Measurements from ENCODE around the gene CORO7. TPM values are rescaled to one million over a fixed set of nuclear protein-coding genes. Genes with fewer than 3 reads are reported as not detected.
A peak's percentile ranks its signal among the peaks of the same experiment; 100 is the strongest.

Gene CORO7
- polyA plus RNA-seq, 1 of the 3 experiments (the other 2 are of a cell fraction): 25.8 TPM

GRCh38 chr16:4377573-4378154, 38.7 kb downstream of the CORO7 start:
- POLR2A ChIA-PET: interaction anchor here (2.1 kb wide), 1 partner anchor 14 kb away, joined by 11 read pairs; no protein-coding TSS in a partner anchor
- Histone ChIP-seq H3K4me2 (peak overlapping the region; percentile 15; the same call in 1 of the 2 replicates), H2AFZ (ENCODE audit: low read depth) (no peak overlapping the region), H3K9ac (no peak overlapping the region), H3K4me1 (ENCODE audit: control insufficient read depth in 1 of 2, insufficient read depth in 2 of 2, low read depth in 1 of 2, low read length in 1 of 2) (peaks cover 32 to 68% of the 10 kb centered on the region in 2 experiments), H3K9me3 (no peaks in the 10 kb centered on the region), H3K36me3 (replicated peaks in 1 of 2; ENCODE audit: control insufficient read depth in 1 of 2, insufficient read depth in 2 of 2, low read length in 1 of 2) (peaks cover 0 to 26% of the 10 kb centered on the region in 2 experiments), H4K20me1 (ENCODE audit: insufficient read depth) (peaks cover 52% of the 10 kb centered on the region), H3K4me3 (ENCODE audit: low read depth in 2 of 2, low read length in 1 of 2) (no peak overlapping the region), H3K27me3 (ENCODE audit: insufficient read depth) (no peaks in the 10 kb centered on the region), H3K9me2 (no peaks in the 10 kb centered on the region), H3K79me2 (ENCODE audit: insufficient read depth) (peaks cover 60% of the 10 kb centered on the region), H3K27ac (ENCODE audit: low read depth in 2 of 2, low read length in 1 of 2) (no peak overlapping the region; a peak in 1 of 4 replicates), H3F3A (replicated peaks; ENCODE audit: insufficient read depth) (peaks cover 21% of the 10 kb centered on the region)
- DNase-seq: no peak
- TF ChIP-seq TAF1 (IDR thresholded peaks at IDR 0.05; ENCODE audit: borderline replicate concordance, low read depth, low read length) (no peak), NFIC (IDR thresholded peaks at IDR 0.05; ENCODE audit: borderline replicate concordance) (no peak), EP300 (IDR thresholded peaks at IDR 0.05; ENCODE audit: borderline replicate concordance in 1 of 2, low read depth in 1 of 2, low read length in 1 of 2) (no peak), CHD2 (IDR thresholded peaks at IDR 0.05; ENCODE audit: low read length, partially characterized antibody) (no peak), TCF12 (IDR thresholded peaks at IDR 0.05) (no peak), IRF3 (IDR thresholded peaks at IDR 0.05; ENCODE audit: low read depth, low read length) (no peak), MEF2A (IDR thresholded peaks at IDR 0.05; ENCODE audit: borderline replicate concordance, low read depth) (no peak), RXRA (IDR thresholded peaks at IDR 0.05; ENCODE audit: borderline replicate concordance, low read depth) (no peak), NRF1 (IDR thresholded peaks at IDR 0.05; ENCODE audit: low read depth, low read length) (no peak), POLR2AphosphoS5 (IDR thresholded peaks at IDR 0.05; ENCODE audit: low read depth, low read length) (no peak), FOXJ3 (CRISPR knock-in tag; IDR thresholded peaks at IDR 0.05) (no peak), FOSL2 (IDR thresholded peaks at IDR 0.05; ENCODE audit: borderline replicate concordance, low read depth) (no peak), RFX5 (IDR thresholded peaks at IDR 0.05; ENCODE audit: low read length) (no peak)
- WGBS (ENCODE audit: low lambda C conversion rate): 73% methylated on average over 5 of the region's 12 CpGs
- CTCF ChIA-PET: interaction anchor here (0.9 to 32.1 kb wide), 10 partner anchors 9 to 108 kb away, joined by 3 to 558 read pairs (median 5); no protein-coding TSS in a partner anchor

- no peaks in the 10 kb centered on the region for H3K27me3 ChIP-seq (ENCODE audit: insufficient read depth)
- peaks cover 32 to 68% of the 10 kb centered on the region in 2 experiments for H3K4me1 ChIP-seq (ENCODE audit: control insufficient read depth in 1 of 2, insufficient read depth in 2 of 2, low read depth in 1 of 2, low read length in 1 of 2)
- peak overlapping the region; percentile 91; the same call in 1 of the 2 replicates for H3K4me2 ChIP-seq
- H4K20me1 ChIP-seq (ENCODE audit: insufficient read depth): peaks cover 59% of the 10 kb centered on the region
- 78% methylated on average over 18 of the region's 27 CpGs for WGBS (ENCODE audit: low lambda C conversion rate)
- CTCF ChIA-PET: interaction anchor here (0.9 to 32.1 kb wide), 10 partner anchors 9 to 107 kb away, joined by 3 to 558 read pairs (median 5); no protein-coding TSS in a partner anchor
- H3F3A ChIP-seq (replicated peaks; ENCODE audit: insufficient read depth): peaks cover 24% of the 10 kb centered on the region
- peaks cover 0 to 20% of the 10 kb centered on the region in 2 experiments for H3K36me3 ChIP-seq (replicated peaks in 1 of 2; ENCODE audit: control insufficient read depth in 1 of 2, insufficient read depth in 2 of 2, low read length in 1 of 2)
- DNase-seq: no peak
- H3K9me2 ChIP-seq: no peaks in the 10 kb centered on the region
- peak overlapping the region in 1 of 2 experiments; percentile 76; a peak in 1 of 4 replicates for H3K27ac ChIP-seq (ENCODE audit: low read depth in 2 of 2, low read length in 1 of 2)
- no peaks in the 10 kb centered on the region for H3K9me3 ChIP-seq
- POLR2A ChIA-PET: interaction anchor here (2.1 kb wide), 1 partner anchor 15 kb away, joined by 11 read pairs; no protein-coding TSS in a partner anchor
- H2AFZ ChIP-seq (ENCODE audit: low read depth): no peak overlapping the region
- peaks cover 67% of the 10 kb centered on the region for H3K79me2 ChIP-seq (ENCODE audit: insufficient read depth)
- no peak overlapping the region for H3K4me3 ChIP-seq (ENCODE audit: low read depth in 2 of 2, low read length in 1 of 2)
- TF ChIP-seq RFX5 (IDR thresholded peaks at IDR 0.05; ENCODE audit: low read length) (no peak), CTCF (IDR thresholded peaks at IDR 0.05) (no peak), ZBTB33 (IDR thresholded peaks at IDR 0.05; ENCODE audit: borderline replicate concordance, low read depth) (no peak), GABPA (IDR thresholded peaks at IDR 0.05; ENCODE audit: low read depth) (no peak)
- H3K9ac ChIP-seq: no peak overlapping the region; the same call in 1 of the 2 replicates
Measured at GRCh38 chr16:4376893-4377572, 39.4 kb downstream of the CORO7 start.

All from SK-N-SH (cell line).